ENCODE measurements around the gene HRH4.

Gene HRH4, protein sequence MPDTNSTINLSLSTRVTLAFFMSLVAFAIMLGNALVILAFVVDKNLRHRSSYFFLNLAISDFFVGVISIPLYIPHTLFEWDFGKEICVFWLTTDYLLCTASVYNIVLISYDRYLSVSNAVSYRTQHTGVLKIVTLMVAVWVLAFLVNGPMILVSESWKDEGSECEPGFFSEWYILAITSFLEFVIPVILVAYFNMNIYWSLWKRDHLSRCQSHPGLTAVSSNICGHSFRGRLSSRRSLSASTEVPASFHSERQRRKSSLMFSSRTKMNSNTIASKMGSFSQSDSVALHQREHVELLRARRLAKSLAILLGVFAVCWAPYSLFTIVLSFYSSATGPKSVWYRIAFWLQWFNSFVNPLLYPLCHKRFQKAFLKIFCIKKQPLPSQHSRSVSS

DNA sequence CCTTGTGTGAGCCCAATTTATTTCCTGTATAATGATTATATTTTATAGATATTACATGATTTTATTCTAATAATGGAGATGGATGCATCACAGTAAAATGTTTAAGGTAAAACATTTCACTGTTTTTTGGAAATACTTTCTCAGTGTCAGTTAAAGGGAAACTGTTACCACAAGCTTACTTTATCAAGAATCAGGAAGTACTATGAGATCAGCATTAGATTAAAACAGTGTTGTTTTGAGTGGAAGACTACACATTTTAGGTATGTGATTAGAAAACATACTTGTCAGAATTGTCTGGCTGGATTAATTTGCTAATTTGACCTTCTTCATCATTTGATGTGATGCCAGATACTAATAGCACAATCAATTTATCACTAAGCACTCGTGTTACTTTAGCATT is at the start of gene HRH4:
Gene HRH4, plus strand, starts transcription at position 250 of the 400 bp plus-strand sequence. Its CDS starts 92 bp downstream, at position 342.
- no peak for DNase-seq

DNA sequence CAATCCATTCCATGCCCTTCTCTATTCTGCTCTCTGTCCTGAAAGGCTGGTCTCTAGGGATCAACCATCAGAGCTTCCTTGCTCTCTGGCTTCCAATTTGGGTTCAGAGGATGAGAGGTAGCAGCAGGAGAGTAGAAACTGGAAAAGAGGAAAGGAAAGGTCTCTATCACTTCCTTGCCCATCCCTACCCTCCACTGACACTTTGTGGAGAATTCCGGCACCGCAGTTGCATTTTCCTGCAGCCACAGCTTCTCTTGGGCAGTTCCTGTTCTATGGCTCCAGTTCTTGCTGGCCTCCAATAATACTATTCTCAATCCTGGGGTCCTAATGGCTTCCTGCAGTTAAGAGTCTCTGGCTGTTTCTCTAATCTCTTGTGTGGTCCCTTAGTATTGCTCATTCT is 47.3 kb upstream of the HRH4 start:
- DNase-seq = no peak

DNA sequence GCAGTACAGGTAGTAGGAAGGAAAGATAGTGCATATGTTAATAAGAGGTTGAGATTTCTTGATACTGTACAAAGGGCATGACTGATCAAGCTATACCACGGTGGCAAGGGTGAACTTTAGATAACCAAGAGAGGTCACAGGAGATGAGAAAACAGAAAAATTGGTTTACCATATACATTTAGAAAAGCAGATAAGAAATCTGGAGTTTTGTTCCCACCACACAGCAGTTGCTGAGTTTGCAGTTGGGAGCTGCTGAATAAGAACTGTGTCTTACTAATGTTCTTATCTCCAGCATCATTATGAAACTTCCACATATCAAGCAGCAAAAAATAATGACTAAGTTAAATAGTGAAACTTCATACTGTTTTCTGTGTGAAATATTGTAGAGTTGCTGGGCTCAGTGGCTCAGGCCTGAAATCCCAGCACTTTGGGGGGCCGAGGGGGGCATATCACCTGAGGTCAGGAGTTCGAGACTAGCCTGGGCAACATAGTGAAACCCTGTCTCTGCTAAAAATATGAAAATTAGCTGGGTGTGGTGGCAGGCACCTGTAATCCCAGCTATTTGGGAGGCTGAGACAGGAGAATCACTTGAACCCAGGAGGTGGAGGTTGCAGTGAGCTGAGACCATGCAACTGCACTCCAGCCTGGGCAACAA is 46.0 kb upstream of the HRH4 start:
- no peak for DNase-seq

DNA sequence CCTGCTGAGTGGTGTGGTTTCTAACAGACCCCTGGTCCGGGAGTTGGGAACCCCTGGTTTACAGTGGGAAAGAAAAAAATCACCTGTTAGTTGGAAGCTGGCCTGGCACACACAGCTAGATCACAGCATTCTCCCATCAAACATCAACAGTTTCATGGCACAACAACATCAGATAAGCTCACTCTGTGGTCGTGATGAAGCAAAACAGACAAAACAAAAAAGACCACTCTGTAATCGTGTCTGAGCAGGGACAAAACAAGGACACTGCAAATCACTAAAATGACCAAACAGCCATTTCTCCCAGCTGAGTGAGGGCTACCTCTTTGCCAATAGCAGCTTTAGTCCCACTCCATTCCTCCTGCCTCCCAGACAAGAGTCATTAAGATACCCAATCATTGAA is 43.0 kb upstream of the HRH4 start:
- DNase-seq = no peak

DNA sequence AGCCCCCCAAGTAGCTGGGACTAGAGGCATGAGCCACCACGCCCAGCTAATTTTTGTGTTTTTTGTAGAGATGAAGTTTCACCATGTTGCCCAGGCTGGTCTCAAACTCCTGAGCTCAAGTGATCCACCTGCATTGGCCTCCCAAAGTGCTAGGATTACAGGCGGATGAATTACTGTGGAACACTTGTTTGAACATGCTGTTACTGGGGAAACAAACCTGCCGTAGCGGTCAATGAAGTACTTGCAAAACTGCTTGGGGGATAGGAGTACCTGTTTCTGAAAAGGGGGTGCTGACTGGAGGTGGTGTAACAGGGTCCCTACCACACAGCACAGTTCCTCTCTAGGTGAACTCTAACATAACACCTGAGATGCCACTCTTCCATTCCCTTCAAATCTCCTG is 39.9 kb upstream of the HRH4 start:
- DNase-seq = no peak

DNA sequence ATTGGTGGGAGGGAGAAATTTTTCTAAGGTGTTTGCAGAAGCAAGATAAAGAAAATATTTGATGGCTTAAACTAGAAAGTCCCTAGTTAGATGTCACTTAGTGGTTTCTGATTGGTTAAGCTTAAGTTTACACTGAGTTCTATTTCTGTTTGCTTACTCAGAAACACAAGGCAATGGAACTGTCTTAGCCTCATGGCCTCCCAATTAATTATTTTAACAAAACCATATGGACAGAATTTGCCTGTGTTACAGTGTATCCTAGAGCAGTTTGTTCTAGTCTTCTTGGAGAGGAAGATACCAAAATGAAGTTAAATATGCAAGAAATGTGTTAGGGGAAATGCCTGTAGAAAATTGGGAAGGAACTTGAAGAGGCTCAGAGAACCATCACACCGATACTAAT is 38.6 kb upstream of the HRH4 start:
- DNase-seq = no peak

DNA sequence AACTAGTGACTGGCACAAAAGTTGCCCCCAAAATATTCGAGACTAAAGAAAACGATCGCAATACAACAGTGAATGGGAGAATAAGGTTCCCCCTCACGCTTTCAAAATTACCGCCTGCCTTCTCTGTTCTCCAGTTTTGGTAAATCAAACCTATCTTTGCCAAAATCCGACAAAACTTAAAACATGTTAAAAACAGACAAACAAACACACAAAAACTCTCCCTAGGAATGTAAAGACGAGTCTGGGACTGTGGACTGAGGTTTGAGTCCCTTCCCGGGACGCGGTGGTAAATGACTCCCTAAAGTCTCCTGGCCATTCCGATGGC is 34.4 kb upstream of the HRH4 start:
- no peak for DNase-seq

DNA sequence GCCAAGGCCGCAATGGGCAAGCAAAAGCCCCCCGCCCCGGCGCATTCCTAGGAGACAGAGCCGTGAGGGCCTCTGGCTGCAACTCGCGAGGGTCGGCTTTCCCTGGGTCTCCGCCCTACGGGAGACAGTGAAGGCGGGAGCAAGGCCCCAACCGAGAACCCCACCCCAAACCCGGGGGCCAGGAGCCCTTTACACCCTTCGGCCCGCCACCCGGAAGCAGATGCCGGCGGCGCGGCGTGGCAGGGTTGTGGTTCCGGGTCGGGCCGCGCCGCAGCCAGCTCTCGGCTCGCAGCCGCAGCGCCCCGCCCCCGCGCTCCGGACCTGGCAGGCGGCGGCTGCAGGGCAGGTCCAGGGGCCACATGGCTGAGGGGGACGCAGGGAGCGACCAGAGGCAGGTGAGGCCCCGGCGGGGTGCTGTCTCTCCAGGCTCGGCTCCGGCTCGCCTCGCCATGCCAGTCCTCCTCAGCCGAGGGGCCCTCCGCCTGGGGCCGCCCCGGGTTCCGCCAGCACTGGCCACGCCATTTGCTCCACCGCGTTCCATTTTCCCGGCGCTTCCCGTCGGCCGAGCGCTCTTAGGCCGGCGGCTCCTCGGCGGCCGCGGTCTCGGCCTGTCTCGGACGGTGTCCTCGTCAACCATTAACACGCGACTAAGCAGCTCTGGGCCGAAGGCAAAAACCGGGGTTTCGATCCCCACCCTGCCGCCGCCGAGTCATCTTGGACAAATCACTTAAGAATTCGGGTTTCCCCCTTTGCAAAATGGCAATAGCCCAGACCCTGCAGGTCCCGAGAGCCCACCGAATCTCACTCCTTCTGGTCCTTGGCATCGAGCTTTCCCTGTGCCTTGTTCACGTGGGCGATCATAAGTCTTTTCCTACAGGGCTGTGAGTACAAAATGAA is 33.8 kb upstream of the HRH4 start, which contains the start of gene IMPACT:
Gene IMPACT, plus strand, starts transcription at position 273 of the 897 bp plus-strand sequence. Its CDS starts 87 bp downstream, at position 360.
- DNase-seq = no peak

DNA sequence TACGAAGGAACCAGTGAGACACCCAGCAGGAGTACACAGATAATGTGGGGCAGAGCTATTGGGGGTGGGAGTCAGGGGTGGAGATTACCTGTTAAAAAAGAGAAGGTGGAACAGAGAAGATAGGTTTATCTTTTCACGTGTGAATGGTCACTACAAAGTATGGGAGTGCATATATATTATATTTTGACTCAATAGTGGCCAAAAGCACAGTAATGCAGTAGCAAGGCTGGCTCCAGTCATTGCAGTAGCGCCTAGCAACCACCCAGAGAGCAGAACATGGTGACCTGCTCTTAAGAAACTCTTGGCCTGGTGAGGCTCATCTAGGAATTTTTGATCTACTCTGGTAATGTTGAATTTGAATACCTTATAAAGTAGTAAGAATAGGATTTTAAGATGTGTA is 33.0 kb upstream of the HRH4 start:
- no peak for DNase-seq

DNA sequence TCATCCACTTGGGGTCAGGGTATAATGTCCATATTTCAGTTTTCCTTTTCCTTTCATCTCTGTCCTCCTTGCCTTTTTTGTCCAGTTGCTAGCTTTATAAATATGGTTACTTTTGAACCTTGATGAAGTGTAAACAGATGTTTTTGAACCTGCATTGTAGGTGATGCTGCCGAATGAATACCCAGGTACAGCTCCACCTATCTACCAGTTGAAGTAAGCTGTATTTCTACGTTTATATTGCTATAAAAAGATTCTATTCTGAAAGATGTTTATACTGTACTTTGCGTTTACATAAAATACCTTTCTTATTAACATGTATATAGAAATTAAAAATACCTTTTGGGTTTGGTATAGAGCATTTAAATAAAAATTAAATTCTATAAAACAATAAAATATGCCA is 31.7 kb upstream of the HRH4 start:
- no peak for DNase-seq

DNA sequence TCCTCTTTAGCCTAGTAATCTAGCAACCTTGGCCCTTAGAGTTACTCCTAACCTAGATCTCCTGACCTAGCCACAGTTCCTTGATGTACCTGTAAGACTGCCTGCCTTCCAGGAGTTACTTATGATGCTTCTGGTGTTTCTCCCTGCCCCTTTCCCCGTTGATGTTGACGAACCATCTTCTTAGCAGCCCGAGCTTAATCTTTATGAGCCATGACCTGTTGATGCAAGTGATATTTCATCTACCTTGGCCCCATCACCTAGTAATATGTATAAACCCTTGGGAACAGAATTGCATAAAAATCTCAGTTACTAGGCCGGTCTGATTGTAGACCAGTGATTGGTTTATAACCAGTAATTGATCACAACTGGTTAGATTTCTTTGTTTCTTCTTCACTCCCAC is 31.2 kb upstream of the HRH4 start:
- DNase-seq = no peak

DNA sequence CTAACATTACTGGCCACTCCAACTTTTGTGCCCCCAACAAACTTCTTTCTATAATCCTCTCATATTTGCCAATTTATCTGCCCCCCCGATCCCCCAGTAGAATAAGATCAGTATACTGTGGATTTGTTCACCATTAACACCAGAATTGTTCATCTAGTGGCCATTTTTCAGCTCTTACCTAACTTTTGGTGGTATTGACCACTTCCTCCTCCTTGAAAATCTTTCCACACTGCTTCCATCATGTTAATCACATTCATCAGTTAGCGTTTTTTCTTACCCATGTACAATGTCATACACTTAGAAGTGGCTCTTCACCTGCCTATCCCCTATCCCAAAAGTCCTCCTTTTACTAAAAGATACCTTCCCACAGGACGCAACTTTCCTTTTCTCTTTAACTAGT is 27.8 kb upstream of the HRH4 start:
- DNase-seq = peak in 1 of 2 experiments; percentile 3

DNA sequence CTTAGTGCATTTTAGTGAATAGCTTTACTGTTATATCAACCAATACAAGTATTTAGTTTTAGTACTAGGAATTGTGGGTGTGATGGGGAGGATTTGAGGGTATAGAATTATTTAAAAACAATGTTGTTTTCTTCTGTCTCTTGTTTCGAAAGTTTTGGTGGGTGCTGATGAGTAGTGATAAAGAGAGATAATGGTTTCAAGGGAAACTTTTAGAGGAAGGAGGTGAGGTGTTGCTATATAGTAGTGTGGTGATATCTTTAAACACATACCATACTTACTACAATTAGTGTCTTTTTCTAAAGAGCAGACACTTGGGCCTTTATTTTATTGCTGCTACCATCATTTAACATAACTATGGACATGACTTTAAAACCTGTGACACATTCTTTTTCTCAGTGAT is 23.5 kb upstream of the HRH4 start:
- no peak for DNase-seq

DNA sequence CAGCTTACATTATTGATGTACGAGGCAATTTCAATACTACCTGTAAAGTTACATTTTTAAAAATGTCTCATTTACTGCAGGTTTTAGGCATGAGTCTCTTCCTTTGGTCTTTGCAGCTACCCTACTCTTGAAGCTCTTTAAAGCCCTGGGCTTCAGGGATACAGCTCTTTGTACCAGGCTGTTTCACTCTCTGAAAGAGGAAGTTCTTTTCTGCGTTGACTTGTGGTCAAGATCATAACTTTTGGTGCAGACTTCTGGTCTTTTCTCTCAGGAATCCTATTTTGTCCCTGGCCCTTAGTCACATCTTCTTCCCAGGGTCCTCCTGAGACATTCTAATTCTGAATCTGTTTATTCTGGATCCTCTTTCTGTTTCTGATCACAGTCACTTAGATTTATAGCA is 16.6 kb upstream of the HRH4 start:
- DNase-seq = no peak

DNA sequence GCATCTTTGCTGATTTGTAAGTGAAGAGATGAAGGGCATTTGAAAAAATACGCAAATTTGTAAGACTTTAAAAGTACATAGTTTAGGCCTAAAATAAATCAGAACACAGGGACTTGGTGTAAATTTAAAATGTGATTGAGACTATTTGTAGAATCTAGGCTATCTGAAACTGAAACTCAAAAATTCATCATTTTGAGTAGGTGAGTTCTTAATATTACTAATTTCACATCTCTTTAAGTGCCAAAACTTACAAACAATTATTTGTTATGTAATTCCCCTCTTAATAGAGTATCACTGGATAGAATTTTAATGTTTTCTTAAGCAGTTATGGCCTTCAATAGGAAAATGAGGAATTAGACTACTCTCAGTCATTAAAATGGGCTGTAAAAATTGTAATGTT is 14.0 kb upstream of the HRH4 start:
- DNase-seq = no peak

DNA sequence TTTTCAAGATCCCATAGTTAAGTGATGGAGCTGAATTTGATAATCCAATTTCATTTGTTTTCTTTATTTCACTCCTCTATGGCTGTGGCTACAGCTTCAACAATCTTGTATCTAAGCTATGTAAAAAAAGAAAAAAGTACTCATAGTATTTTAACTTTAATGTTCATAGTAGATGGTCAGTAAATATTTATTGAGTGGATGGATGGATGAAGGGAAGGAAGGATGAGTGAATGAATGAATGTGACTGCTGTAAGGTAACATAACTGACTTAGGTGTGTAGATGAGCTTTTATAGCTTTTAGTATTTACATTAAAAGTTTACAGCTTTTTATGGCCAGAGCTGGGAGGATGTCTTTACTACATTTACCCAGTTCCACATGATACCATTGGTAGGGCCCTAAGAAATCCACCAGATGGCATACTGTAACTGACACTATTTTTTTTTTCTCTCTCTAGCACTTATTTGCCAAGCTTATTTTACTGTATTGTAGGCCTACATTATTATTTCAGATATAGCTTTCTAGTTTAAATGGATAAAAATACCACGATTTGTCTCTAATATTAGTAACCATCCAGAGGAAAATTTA is 13.4 kb upstream of the HRH4 start:
- no peak for DNase-seq

DNA sequence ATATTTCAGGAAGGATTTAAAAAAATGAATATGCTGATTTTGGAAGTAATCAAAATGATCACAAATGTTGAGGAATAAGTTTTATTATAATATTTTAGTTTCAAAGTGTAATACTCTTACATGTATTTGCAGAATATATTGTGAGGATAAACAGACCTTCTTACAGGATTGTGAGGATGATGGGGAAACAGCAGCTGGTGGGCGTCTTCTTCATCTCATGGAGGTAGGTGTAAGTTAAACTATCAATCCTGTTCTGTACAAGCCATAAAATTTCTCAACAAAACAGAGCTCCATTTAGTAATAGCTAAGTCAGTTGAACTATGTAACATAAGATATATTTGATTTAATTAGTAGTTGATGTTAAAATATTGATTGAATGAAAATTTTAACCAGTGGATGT is 12.5 kb upstream of the HRH4 start:
- DNase-seq = no peak

DNA sequence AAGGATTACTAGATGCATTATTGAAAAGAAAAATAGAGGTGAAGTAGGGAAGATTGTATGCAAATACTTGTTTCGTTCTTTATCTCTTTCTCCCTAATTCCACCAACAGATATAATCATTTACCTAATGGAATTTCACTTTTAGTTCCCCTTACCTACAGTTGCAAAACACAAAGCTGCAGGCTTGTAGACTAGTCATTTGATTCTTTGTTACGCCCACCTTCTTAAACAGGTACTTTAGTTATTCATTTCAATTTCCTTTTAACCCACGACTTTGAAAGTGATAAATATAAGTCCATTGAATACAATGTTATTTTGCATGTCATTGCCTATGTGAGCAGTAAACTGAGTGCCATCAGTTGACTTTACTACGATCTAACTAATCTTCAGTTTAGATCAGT is 3.9 kb upstream of the HRH4 start:
- DNase-seq = no peak

DNA sequence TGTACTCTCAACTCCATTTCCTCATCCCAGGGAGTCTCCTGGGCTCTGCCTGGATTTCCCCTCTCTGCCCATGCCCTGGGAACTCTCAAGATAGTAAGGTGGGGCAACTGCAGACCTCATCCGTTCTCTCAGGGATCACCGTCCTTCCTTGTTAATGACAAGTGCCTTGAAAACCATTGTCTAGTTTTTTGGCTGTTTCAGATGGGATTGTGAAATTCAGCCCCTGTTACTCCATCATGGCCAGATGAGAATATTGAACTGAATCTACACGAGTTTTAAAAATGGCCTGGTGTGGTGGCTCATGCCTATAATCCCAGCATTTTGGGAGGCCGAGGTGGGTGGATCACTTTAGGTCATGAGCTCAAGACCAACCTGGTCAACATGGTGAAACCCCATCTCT is 665 bp upstream of the HRH4 start:
- no peak for DNase-seq

DNA sequence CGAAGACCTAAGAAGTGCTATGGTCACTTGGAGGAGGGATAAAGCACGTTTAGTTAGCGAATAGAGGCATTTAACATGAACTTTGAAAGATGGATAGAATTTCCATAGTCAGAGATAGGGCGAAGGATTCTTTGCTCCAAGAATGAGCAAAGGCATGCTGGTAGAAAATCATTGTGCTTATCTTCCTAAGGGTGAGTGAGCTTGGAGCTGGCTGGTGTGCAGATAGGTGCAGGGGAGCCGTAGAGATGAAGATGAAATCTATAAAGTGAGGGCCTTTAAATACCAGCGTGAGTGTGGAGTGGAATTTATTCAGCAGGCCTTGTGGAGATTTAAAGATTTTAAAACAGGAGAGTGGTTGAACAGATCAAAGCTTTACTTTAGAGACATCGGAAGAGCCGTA is 1.6 kb downstream of the HRH4 start:
- DNase-seq = no peak

DNA sequence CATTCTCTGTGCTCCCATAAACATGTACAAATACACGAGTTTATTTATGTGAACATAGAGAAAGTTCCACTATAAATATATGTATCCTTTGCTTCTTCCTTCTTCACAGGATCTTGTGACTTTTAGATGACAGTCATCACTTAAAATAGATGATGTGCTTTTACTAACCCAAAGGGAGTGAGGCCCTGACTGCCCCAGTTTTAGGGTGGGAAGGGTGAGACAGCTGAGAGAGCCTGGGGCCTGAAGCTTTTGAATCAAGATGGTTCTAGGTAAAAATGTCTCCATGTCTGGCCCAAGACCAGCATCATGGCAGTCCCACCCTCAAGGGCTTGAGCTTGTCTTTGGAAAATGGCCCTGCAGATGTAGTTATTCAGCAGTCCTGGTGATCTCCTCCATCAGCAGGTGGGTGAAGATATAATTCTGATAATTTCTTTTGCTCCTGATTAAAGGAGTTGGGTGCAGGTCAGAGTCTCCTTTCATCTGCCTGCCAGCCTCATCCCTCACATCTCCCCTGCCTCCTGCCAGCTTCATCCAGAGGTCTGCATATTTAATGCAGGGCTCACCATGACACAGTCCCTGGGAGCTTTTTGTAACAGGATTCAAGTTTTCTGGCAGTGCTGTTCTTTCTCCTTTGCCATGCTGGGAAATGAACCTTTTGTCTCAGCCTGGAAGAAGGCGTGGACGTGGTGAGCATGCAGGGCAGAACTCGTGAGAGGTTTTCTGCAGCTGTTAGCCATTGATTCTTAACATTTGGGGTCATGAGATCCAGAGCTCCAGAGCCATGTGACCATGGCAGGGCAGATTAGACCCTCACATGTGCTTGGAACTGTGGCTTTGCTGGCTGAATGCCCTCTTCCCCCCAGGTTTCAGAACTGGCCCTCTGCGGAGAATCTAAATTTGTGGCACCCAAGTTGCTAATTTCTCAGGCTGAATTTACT is 2.7 kb downstream of the HRH4 start:
- DNase-seq = no peak

DNA sequence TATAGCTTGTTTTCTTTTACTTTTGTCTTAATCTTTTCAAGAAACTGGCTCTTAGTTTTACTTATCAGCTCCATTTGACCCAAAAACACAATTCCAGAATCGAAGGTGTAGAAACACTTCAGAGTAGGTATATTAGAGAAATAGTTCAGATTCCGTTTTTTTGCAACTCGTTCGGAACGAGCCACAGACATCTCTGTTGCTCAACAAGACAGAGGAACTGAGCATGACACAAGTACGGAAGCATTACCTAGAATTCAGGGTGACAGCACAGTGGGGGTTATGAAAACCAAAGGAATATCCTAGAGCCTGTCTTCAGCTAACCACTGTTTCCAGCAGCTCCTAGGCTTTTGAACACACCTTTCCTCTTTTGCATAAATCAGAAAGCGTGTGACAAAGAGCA is 5.0 kb downstream of the HRH4 start:
- DNase-seq = no peak

Data from AML-193 (cell line).